NB4 (cell line): ENCODE results near the gene EHF.

ENCODE experiments used
- DNase-seq: peaks from one replicate; pipeline ENCODE4 v3.0.0; 2010; ENCODE audit warnings: low read depth
- H3K4me3 ChIP-seq: one replicate; pipeline ENCODE4 v1.5.1; 2011; ENCODE audit warnings: mild to moderate bottlenecking, low read depth, low read length, moderate library complexity
- MYC ChIP-seq: IDR thresholded peaks from 2 replicates; pipeline ENCODE4 v1.6.1; 2011; ENCODE audit warnings: low read depth, low read length
- POLR2A ChIP-seq: IDR thresholded peaks from 2 replicates; pipeline ENCODE4 v1.6.1; 2011; ENCODE audit warnings: mild to moderate bottlenecking; ENCODE audit not compliant: insufficient read length; ENCODE audit errors: extremely low read depth
- TF ChIP-seq, protein P1 (sequence below): IDR thresholded peaks from 2 replicates; pipeline ENCODE4 v1.6.1; 2011; ENCODE audit warnings: low read depth, low read length
- TF ChIP-seq, protein P2 (sequence below): IDR thresholded peaks from one replicate; pipeline ENCODE4 v1.5.1; 2012; ENCODE audit warnings: low read depth, low read length

Gene EHF

DNA sequence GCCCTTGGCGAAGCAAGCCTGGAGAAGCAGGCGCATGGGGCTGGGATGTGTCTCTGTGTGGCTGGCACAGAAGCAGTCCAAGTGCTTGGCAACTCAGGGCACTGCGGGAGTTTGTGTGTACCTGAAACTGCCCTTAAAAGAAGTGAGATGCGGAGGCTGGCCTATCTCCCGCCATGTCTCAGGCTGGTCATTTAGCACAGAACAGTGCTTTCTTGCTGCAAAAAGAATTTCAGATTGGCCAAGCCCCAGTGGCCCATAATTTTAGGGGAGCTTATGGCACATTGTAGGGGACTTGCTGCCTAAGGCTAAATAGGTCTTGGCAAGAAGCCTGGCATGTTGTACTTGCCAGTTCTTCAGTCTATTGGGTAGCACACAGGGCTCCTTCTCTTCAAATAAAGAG, 16.4 kb downstream of the EHF start:
- TF ChIP-seq POLR2A (no peak), MYC (no peak)
- TF ChIP-seq, protein P1, sequence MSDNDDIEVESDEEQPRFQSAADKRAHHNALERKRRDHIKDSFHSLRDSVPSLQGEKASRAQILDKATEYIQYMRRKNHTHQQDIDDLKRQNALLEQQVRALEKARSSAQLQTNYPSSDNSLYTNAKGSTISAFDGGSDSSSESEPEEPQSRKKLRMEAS: no peak
- TF ChIP-seq, protein P2, sequence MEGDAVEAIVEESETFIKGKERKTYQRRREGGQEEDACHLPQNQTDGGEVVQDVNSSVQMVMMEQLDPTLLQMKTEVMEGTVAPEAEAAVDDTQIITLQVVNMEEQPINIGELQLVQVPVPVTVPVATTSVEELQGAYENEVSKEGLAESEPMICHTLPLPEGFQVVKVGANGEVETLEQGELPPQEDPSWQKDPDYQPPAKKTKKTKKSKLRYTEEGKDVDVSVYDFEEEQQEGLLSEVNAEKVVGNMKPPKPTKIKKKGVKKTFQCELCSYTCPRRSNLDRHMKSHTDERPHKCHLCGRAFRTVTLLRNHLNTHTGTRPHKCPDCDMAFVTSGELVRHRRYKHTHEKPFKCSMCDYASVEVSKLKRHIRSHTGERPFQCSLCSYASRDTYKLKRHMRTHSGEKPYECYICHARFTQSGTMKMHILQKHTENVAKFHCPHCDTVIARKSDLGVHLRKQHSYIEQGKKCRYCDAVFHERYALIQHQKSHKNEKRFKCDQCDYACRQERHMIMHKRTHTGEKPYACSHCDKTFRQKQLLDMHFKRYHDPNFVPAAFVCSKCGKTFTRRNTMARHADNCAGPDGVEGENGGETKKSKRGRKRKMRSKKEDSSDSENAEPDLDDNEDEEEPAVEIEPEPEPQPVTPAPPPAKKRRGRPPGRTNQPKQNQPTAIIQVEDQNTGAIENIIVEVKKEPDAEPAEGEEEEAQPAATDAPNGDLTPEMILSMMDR: no peak
- no peak overlapping the region for H3K4me3 ChIP-seq
- DNase-seq: no peak

DNA sequence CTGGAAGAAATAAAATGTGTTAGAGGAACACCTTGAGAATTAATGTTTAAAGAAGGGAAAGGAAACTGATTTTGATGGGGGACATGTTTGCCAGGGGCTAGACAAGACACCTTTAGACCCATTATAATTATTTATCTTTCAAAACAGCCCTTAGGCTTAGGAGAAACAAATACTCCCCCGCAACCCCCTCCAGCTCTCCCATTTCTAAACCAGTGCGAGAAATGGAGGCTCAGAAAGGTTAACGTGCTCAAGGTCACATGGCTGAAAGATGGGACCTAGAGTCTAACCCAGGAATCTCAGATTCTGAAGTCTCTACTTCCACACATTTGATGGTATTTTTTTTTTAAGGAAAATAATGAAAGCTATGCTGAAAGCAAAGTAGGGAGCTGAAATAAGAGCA, 18.0 kb downstream of the EHF start:
- DNase-seq: no peak
- no peak overlapping the region for H3K4me3 ChIP-seq

DNA sequence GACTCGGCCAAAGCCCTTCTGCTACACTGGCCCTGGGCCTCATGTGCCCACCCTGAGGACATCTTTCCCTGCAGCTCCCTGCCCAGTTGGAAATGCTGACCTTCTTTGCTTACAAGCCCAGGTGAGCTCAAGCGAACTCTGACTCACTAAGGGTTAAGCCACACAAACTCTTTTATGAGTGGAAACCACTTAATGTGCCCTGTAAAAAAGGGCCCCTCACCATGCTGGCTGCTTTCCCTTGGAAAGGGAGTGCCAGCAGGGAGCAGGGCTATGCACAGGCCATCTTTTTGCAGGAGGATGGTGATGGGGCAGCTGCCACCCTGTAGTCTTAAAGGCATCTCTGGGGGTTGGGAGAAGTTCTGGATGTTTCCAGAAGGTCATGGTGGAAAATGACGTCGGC, 18.7 kb downstream of the EHF start:
- DNase-seq: no peak
- no peak overlapping the region for H3K4me3 ChIP-seq
- TF ChIP-seq, protein P2: no peak
- TF ChIP-seq MYC (no peak), POLR2A (no peak)
- TF ChIP-seq, protein P1: no peak

More for the DNA sequence above, 18.0 kb downstream of the EHF start:
- TF ChIP-seq, protein P2: no peak
- TF ChIP-seq MYC (no peak), POLR2A (no peak)
- TF ChIP-seq, protein P1: no peak

DNA sequence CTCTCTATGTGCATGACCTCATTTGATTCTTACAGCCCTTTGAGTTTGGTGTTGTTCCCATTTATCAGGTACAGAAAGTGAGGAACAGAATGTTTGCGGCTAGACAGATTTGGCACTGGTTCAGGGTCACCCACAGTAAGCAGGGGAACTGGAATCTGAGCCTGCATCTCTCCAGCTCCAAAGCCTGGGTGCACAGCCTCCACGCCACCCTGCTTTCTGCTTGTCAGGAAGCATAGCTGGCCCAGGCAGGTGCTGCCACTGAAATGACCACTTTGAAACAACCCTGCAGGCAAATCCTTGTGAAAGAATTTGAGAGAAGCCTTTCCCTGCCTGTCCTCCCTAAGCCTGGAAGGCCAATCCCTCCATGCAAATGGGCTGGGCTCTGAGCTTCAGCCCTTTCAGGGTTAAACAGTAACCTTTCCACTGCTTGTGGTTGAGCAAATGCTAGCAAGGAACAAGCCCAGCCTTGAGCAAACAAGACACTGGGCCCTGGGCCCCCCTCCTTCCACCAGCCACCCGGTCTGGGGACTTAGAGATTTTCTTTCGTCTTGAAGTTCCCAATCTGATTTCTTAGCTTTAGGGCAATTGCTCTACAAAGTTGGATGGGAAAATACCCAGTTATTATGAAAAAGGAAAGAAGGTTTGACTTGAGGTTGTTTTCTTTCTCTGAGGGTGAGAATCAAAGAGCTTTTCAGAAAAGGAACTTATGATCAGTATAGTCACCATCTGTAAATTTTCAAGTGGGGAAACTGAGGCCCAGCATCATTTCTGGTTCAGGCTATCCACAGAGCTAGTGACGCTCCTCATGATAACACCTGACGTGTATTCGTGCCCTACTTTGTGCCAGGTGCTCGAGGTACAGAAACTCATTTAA, 19.4 kb downstream of the EHF start:
- DNase-seq: no peak
- TF ChIP-seq POLR2A (no peak), MYC (no peak)
- TF ChIP-seq, protein P2: no peak
- TF ChIP-seq, protein P1: no peak
- H3K4me3 ChIP-seq: no peak overlapping the region

DNA sequence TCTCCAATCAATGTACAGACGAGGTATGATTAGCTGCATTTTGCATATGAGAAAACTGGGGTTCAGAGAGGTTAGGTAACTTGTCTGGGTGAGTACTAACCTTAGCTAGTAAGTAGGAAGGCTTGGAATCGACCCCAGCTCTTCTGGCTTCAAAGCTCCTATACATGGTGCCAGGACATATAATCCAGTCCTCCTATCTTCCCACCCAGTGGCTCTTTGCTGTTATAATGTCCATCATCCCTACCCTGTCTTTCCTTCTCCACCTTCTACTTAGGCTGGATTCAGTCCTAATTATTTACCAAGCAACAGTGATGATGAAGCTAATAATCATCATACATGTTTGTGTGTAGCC, 20.0 kb downstream of the EHF start:
- DNase-seq: no peak
- TF ChIP-seq MYC: no peak
- no peak overlapping the region for H3K4me3 ChIP-seq

DNA sequence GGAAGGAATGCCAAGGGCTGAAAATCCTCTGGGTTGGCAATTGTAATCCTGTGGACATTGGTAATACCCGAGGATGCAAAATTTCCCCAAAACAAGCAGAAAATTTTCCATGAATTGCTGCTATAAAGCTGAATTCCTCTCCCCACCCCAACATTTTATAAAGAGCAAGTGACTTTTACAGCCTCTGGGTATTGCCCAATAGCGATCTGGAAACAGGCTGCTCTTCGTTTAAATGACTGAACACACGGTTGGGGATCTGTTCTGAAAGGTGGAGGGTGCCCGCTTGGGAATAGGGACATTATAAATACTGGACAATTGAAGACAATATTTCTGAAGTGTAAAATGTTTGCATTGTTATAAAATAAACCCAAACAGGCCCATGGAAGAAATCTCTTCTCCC, 20.6 kb downstream of the EHF start:
- no peak overlapping the region for H3K4me3 ChIP-seq

More for the DNA sequence above, 20.6 kb downstream of the EHF start:
- TF ChIP-seq MYC (no peak), POLR2A (no peak)
- TF ChIP-seq, protein P1: no peak
- TF ChIP-seq, protein P2: no peak
- no peak for DNase-seq
